HG03571 (cell line): ENCODE data around the gene PAWR.

ENCODE experiments used
- ATAC-seq: cut with Tn5 transposase; IDR thresholded peaks from one replicate; pipeline ENCODE4 v1.9.1; 2021; ENCODE audit not compliant: unreplicated experiment

The PAWR gene, protein sequence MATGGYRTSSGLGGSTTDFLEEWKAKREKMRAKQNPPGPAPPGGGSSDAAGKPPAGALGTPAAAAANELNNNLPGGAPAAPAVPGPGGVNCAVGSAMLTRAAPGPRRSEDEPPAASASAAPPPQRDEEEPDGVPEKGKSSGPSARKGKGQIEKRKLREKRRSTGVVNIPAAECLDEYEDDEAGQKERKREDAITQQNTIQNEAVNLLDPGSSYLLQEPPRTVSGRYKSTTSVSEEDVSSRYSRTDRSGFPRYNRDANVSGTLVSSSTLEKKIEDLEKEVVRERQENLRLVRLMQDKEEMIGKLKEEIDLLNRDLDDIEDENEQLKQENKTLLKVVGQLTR

GRCh38 chr12:79690638-79691510 is at the start of gene PAWR:
PAWR (minus strand) TSS chr12:79690964; CDS start chr12:79690244, 720 bp downstream.
- peak; percentile 45 for ATAC-seq

DNA sequence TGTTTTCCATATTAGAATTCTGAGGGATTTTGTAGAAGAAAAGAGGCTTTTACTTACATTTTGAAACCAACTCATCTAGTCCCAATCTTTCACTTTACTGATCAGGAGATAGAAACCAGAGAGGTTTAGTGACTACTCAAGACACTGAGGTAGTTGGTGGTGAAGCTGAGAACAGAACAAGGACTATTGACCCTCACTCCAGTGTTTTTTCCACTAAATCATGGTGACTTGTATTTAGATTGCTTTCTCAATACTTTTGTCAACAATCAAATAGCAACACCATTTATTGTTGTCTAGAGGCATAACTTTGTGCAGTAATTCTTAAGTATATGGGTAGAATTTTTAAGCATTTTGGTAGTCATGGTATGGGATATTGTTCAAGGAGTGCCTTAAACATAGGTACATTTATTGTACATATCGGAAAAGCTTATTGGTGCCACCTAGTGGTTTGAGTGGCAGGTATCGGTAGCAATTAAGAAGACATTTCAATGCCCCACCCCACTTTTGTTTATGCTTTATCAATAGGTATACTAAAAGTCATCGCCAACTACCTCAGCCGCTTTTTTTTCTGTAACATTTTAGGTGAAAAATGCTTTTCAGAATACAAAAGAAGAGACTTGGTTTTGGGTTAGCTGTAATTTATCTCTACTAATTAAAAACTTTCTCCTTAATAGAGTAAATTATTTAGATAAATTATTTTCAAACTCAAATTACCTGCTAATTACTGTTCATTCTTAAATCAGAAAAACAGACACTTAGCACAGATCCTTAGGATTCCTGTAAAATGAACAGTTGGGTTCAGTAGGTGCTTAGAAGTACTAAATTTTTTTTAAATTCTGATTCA is 47.3 kb upstream of the PAWR start:
- peak; percentile 72 for ATAC-seq

GRCh38 chr12:79732638-79733037 is 41.9 kb upstream of the PAWR start:
- no peak for ATAC-seq

GRCh38 chr12:79725987-79726386 is 35.2 kb upstream of the PAWR start:
- no peak for ATAC-seq

DNA sequence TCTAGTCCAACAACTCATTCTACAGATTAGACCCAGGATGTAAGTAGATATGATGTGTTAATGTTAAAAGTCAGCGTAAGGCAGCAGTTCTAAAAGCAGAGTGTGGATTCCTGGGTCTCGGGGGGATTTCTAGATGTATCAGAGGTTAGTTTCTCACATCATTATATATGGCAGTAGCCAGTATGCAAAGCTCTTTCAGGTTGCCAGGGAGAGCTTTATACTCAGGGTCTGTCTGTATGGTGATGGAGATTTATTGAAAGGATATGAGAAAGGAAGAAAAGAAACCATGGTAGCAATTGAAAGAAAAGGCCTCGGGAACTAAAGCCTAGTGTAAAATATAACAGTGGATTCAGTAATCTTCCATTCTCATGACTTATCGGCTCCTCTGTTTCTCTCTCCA is 26.2 kb upstream of the PAWR start:
- no peak for ATAC-seq

GRCh38 chr12:79715308-79715707 is 24.5 kb upstream of the PAWR start:
- ATAC-seq: no peak

- ATAC-seq: no peak
Measured at GRCh38 chr12:79710707-79711483, 20.1 kb upstream of the PAWR start.

GRCh38 chr12:79707830-79708229 is 17.1 kb upstream of the PAWR start:
- ATAC-seq: no peak

DNA sequence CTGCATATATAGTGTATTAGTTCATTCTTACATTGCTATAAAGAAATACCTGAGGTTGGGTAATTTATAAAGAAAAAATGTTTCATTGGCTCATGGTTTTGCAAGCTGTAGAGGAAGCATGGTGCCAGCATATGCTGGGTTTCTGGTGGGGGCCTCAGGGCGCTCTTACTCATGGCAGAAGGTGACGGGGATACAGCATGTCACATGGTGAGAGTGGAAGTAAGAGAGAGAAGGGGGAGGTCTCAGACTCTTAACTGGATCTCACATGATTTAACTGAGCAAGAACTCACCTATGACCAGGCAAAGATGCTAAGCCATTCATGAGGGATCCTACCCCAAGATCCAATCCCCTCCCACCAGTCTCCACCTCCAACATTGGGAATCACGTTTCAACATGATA is 15.9 kb upstream of the PAWR start:
- no peak for ATAC-seq

GRCh38 chr12:79706156-79706555 is 15.4 kb upstream of the PAWR start:
- ATAC-seq: no peak

DNA sequence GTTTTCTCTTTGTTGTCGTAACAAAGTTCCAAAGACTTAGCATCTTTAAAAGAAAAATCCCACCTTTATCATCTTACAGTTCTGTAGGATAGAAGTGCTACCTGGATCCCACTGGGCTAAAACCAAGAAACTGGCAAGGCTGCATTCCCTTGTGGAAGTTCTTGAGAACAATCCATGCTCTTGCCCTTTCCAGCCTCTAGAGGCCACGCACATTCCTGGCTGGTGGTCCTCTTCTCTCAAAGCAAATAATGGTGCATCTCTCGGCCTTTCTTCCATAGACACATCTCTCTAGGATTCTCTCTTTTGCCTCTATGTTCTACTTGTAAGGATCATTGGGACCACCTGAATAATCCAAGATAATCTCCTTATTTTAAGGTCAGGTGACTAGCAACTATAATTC is 8.2 kb upstream of the PAWR start:
- ATAC-seq: no peak

GRCh38 chr12:79696416-79696815 is 5.7 kb upstream of the PAWR start:
- no peak for ATAC-seq

DNA sequence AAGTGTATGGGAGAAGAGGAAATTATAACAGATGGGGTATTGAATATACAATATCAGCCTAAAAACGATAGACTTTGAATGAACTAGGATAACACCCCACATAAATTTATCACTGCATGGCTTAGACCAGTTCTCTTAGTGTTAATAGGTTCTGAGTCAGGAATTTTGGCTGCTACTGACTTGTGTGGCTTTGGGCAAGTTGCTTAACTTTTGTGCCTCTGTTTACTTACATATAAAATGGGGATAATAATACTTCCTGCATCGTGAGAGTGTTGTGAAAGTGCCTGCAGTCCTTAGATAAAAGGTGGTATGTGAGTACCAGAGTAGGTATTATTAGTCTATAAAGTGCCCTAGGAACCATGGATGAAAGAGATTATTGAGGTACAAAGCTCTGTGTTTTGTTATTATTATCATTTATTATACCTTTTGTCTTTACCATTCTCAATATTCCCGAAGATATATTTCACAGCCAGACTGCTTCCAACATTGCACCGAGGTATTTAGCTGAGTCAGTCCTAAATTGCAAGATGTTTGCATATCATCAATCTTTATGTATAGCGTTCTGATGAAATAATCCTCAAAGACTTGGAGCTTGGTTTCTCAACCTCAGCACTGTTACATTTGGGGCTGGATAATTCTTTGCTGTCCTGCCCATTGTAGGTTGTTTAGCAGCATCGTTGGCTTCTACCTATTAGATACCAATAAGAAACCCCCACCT is 2.3 kb upstream of the PAWR start:
- ATAC-seq: no peak

- no peak for ATAC-seq
Measured at GRCh38 chr12:79691511-79692248, 916 bp upstream of the PAWR start.

- peak; percentile 26 for ATAC-seq
Measured at GRCh38 chr12:79690142-79690637, 574 bp downstream of the PAWR start.

DNA sequence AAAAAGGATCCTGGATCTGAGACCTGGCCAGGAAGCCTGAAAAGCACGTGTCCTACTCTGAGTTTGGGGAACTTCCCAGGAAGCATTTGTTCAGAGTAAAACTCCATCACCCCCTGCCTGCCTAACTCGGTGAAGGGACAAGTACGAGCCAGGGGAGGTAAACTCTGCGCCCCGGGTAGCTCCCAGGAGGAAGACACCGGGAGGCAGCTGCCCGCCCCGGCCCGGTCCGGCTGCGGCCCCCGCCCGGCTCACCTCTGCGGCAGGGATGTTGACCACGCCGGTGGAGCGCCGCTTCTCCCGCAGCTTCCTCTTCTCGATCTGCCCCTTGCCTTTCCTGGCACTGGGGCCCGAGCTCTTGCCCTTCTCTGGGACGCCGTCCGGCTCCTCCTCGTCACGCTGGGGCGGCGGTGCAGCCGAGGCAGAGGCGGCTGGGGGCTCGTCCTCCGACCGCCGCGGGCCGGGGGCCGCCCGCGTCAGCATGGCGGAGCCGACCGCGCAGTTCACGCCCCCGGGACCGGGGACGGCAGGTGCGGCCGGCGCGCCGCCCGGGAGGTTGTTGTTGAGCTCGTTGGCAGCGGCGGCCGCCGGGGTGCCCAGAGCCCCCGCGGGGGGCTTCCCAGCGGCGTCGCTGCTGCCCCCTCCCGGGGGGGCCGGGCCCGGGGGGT is 1.2 kb downstream of the PAWR start:
- peak; percentile 24 for ATAC-seq

DNA sequence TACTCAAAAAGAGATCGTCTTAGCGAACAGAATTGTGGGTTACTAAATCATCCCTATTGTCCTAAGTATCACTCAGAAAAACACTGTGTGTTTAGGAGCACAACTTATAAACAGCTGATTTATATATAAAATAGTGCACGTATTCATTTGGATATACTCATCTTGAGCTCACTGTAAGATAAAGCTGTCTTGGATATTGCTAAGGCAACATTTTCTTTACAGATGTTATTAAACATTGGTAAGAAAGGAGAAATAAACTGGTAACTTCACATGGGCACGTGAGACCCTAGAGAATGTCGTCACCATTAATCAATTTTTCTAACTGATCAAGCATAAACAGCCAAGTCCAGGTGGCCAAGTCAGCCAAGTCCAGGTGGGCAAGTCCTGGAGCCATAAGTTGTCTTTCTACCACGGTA is 1.7 kb downstream of the PAWR start:
- ATAC-seq: no peak

DNA sequence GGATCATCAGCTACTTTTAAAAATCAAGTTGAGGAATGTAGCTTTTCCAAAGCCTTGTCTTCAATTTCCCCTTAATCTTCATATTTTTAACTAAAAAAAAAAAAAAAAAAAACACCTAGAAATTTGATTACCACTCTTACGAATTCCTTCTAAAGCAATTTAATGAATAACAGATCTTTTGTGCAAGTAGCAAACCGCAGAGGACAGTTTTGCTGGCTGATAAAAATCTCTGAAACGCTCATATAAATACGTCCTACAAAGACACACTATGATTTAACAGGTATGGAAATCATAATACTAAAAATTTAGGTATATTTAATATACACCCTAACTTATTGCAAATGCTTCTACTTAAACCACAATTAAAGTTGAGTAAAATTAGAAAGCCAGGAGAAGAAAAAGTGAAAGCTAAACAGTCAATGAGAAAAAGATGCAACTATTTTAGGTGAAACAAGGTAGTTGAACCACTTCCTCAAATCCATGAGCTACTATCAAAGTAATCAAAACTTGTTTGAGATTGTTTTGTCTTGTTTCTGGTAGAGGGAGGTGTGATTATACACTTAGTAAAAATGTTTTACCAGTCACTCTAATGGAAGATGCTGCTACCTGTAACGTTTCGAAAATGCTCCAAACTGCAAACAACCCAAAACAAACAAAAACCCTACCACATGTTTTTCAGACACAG is 2.2 kb downstream of the PAWR start:
- ATAC-seq: no peak
